Measurements from ENCODE around the gene LPP.

DNA sequence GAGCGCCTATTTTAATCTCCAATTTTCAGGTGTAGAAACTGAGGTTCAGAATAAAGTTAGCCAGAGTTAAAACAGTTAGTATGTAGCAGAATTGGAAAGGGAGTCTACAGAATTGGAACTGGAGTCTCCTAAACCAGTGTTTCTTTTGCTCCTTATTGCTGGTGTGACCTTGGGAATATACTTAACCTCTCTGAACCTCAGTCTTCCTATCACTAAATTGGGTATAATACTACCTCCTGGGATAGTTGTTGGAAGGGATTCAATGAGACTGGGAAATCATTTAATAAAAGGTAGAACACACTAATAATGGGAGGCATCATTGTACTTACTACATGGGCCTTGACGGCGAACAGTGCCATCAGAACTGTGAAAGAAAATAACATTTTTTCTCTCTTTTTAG is 55.1 kb downstream of the LPP start:
- TF ChIP-seq CTCF (IDR thresholded peaks at IDR 0.05; ENCODE audit: insufficient read depth, low read depth, low read length) = no peak
- TF ChIP-seq EZH2 (IDR thresholded peaks at IDR 0.05; ENCODE audit: insufficient read depth, low read length) = no peak
